ENCODE results near the gene TACC2.

GRCh38 chr10:122252805-122253204 is 263.8 kb downstream of the TACC2 start:
- no peak for TF ChIP-seq CTCF (IDR thresholded peaks at IDR 0.05; ENCODE audit: borderline replicate concordance, extremely low read depth, low read length, poor library complexity, severe bottlenecking)
- TF ChIP-seq EZH2 (IDR thresholded peaks at IDR 0.05; ENCODE audit: borderline replicate concordance, low read depth, low read length, severe bottlenecking), result no peak

Data from DND-41 (cell line).